NCI-H2081 treated with DMSO at 0.1 percent for 48 hours (cell line): ENCODE data around the gene MSANTD1.

Experiments
- DNase-seq: peaks from one replicate; lab custom pipeline; 2025; lab: John Stamatoyannopoulos, UW

Gene MSANTD1

GRCh38 chr4:3233391-3234071 is 15.4 kb upstream of the MSANTD1 start:
- no peak for DNase-seq

GRCh38 chr4:3234171-3235029 is 14.6 kb upstream of the MSANTD1 start:
- no peak for DNase-seq

- no peak for DNase-seq
These were observed 14.0 kb upstream of the MSANTD1 start for GRCh38 chr4:3235030-3235345.

DNA sequence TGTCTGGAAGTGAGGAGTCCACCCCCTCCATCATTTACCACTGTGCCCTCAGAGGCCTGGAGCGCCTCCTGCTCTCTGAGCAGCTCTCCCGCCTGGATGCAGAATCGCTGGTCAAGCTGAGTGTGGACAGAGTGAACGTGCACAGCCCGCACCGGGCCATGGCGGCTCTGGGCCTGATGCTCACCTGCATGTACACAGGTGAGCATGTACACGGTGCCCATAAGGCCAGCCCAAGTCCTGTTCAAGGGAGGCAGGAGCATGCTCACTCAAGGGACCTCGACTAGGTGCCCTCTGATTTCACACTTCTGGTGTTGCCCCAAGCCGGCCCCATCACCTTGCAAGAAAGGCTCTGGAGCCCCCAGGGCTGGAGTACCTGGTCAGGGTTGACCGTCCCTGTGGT is 13.4 kb upstream of the MSANTD1 start:
- no peak for DNase-seq

DNA sequence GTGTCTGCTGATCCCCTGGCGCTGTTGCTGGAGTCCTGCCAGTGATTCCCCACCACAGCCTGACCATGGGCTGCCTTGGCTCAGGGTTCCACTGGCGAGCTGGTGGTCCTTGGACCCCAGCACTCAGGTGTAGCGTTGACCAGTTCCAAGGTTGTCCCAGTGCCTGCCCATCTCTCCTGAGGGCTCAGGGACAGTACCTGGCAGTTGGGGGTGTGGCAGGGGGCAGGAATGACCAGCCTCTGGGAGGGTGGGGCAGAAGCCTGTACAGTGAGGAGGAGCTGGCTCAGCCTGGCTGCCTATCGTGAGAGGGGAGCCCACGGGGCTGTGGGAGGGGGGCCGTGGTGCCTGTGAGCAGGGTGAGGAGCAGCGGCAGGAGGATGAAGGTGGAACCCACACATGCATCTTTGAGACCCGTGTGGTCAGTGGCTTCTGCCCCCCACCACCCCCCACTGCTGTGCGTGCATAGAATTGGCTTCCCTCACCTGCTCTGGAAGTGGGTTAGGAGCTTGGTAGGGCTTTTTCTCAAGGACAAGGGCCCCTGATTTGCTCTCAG is 12.6 kb upstream of the MSANTD1 start:
- DNase-seq, result no peak

DNA sequence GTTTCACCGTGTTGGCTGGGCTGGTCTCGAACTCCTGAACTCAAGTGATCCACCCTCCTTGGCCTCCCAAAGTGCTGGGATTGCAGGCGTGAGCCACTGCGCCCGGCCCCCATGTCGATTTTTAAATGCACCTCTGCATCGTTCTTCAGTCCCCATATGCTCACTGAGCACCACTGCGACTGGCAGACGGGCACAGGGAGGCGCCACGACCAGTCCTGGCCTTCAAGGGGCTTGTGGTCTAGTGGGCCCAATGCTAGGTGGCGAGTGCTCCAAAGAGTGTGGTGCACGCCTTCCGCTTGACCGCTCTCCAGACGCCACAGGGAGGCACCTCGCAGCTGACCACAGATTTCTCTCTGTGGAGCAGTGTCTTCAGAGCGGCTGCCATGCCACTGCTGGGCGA is 11.7 kb upstream of the MSANTD1 start:
- no peak for DNase-seq

DNA sequence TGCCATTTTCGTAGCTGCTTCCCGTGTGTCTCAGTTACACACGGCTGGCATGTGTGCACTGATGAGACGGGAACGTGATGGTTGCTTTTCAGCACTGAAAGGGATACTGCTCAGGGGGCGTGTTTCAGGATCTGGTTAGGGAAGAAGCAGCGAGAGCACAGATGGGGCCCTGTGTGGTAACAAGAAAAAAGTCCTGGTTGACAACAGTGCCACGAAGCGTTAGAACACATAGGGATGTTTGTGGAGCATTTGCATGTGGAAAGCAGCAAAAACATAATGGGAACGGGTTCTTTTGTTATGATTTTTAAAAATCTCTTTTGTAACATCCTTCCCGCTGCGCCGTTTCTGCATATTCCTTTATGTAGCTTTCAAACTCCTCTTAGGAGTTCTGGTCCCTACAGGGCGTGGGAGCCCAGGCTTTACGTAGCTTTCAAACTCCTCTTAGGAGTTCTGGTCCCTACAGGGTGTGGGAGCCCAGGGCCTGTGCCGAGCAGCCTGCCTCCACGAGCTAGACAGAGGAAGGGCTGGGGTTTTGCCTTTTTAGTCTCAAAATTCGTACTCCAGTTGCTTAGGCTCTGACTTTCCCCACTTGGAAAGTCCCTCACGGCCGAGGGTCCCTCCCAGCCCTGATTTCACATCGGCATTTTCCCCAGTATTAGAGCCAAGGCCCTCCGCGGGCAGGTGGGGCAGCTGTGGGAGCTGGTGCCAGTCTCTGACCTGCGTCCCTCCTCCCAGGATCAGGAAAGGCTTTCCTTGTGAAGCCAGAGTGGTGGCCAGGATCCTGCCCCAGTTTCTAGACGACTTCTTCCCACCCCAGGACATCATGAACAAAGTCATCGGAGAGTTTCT is 11.0 kb upstream of the MSANTD1 start:
- DNase-seq, result no peak

DNA sequence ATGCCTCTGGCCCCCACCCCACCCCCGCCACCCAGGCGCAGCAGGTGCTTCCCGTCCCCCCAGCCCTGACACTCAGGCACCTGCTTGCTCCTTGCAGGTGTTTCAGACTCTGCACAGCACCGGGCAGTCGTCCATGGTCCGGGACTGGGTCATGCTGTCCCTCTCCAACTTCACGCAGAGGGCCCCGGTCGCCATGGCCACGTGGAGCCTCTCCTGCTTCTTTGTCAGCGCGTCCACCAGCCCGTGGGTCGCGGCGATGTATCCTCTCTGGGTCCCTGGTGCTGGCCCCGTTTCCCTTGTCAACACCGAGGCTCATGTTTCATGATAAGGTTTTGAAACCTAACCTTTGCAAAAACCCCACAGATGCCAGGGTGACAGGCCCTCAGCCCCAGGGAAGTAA is 10.2 kb upstream of the MSANTD1 start:
- DNase-seq, result no peak

- no peak for DNase-seq
These were observed 9.7 kb upstream of the MSANTD1 start for GRCh38 chr4:3239303-3239702.

DNA sequence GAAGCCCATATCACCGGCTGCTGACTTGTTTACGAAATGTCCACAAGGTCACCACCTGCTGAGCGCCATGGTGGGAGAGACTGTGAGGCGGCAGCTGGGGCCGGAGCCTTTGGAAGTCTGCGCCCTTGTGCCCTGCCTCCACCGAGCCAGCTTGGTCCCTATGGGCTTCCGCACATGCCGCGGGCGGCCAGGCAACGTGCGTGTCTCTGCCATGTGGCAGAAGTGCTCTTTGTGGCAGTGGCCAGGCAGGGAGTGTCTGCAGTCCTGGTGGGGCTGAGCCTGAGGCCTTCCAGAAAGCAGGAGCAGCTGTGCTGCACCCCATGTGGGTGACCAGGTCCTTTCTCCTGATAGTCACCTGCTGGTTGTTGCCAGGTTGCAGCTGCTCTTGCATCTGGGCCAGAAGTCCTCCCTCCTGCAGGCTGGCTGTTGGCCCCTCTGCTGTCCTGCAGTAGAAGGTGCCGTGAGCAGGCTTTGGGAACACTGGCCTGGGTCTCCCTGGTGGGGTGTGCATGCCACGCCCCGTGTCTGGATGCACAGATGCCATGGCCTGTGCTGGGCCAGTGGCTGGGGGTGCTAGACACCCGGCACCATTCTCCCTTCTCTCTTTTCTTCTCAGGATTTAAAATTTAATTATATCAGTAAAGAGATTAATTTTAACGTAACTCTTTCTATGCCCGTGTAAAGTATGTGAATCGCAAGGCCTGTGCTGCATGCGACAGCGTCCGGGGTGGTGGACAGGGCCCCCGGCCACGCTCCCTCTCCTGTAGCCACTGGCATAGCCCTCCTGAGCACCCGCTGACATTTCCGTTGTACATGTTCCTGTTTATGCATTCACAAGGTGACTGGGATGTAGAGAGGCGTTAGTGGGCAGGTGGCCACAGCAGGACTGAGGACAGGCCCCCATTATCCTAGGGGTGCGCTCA is 8.7 kb upstream of the MSANTD1 start:
- DNase-seq, result peak; percentile 12

DNA sequence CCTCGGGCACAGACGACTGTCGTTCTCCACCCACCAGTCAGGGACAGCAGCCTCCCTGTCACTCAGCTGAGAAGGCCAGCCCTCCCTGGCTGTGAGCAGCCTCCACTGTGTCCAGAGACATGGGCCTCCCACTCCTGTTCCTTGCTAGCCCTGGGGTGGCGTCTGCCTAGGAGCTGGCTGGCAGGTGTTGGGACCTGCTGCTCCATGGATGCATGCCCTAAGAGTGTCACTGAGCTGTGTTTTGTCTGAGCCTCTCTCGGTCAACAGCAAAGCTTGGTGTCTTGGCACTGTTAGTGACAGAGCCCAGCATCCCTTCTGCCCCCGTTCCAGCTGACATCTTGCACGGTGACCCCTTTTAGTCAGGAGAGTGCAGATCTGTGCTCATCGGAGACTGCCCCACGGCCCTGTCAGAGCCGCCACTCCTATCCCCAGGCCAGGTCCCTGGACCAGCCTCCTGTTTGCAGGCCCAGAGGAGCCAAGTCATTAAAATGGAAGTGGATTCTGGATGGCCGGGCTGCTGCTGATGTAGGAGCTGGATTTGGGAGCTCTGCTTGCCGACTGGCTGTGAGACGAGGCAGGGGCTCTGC is 7.9 kb upstream of the MSANTD1 start:
- no peak for DNase-seq

GRCh38 chr4:3241898-3242524 is 6.9 kb upstream of the MSANTD1 start:
- no peak for DNase-seq

DNA sequence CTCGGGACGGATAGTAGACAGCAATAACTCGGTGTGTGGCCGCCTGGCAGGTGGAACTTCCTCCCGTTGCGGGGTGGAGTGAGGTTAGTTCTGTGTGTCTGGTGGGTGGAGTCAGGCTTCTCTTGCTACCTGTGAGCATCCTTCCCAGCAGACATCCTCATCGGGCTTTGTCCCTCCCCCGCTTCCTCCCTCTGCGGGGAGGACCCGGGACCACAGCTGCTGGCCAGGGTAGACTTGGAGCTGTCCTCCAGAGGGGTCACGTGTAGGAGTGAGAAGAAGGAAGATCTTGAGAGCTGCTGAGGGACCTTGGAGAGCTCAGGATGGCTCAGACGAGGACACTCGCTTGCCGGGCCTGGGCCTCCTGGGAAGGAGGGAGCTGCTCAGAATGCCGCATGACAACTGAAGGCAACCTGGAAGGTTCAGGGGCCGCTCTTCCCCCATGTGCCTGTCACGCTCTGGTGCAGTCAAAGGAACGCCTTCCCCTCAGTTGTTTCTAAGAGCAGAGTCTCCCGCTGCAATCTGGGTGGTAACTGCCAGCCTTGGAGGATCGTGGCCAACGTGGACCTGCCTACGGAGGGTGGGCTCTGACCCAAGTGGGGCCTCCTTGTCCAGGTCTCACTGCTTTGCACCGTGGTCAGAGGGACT is 5.7 kb upstream of the MSANTD1 start:
- no peak for DNase-seq

DNA sequence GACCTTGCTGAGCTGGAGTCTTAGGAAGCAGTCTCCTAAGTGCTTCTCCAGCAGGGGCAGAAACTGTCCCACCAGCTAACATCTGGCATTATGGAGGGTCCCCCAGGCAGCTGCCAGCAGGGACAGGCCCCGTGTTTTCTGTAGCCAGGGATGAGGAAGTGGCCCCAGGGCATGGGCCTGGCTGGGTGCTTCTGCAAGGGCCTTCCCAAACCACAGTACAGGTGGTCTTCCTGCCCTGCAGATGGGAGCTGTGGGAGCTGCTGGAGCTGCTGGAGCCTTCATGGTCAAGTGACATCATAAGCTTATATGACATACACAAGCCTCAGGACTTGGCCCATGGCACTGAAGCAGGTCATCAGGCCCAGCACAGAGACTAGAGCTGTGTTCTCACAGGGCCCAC is 5.0 kb upstream of the MSANTD1 start:
- no peak for DNase-seq

DNA sequence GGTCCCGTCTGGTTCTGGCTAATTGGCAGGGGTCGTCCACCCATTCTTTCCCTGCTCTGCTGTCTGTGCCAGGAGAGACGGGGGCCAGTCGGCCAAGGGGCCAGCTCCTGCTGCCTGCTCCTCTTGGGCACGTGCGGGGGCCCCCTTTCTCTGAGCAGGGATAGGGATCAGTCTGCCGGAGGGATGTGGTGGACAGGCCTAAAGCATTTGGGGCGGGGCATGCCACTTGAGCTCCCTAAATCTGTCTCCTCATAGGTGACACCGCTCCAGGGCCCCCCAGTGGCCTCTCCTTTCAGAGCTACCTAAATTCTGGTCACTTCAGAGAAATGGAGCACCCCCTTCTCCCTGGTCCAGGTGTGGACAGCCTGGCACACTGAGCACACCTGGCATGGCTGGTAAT is 4.2 kb upstream of the MSANTD1 start:
- DNase-seq, result no peak

DNA sequence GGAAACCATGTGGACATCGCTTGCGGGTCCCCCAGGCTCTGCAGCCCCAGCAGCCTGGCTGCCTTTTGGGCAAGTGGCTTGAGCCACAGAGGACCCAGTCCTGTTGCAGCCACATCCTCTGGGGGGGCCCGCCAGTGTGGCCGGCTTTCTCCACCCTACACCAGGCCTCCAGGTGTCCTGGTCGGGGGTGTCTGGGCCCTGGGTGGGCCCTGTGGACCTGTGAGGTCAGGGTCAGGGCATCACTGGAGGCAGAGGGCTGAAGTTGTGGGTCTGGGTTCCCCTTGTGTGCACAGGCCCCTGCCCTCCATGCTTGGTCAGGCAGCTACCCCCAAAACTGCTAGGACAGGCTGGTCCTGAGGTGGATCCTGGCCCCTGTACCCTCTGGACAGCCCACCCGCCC is 3.3 kb upstream of the MSANTD1 start:
- DNase-seq, result no peak

- no peak for DNase-seq
These were observed 2.2 kb upstream of the MSANTD1 start for GRCh38 chr4:3246458-3247398.

GRCh38 chr4:3247399-3248177 is 1.4 kb upstream of the MSANTD1 start:
- no peak for DNase-seq
